HepG2 (cell line): ENCODE data around the gene CCDC33. TPM values are rescaled to one million over a fixed set of nuclear protein-coding genes. Genes with fewer than 3 reads are reported as not detected.

Experiments used
- FOXK2 ChIP-seq: fragments of 450-650 bp; IDR thresholded peaks from 2 replicates; pipeline ENCODE4 v1.6.1; 2016
- HNRNPL ChIP-seq: fragments of 200-400 bp; formaldehyde crosslinking; IDR thresholded peaks from 2 replicates; pipeline ENCODE4 v1.6.1; 2017; ENCODE audit warnings: mild to moderate bottlenecking, low read depth, low read length
- LCORL ChIP-seq, 2 experiments: fragments of 450-650 bp in 1 of 2; sonication (generic) in 1 of 2; formaldehyde crosslinking in 1 of 2; IDR thresholded peaks; 2 replicates each; pipeline versions ENCODE4 v1.5.0 to v1.6.1; 2017 to 2020; ENCODE audit warnings: antibody characterized with exemption in 1 of 2, missing genetic modification reagents in 1 of 2
- NFE2L1 ChIP-seq: sonication (generic); formaldehyde crosslinking; IDR thresholded peaks from 2 replicates; pipeline ENCODE4 v1.4.0; 2020; ENCODE audit warnings: missing genetic modification reagents, mild to moderate bottlenecking, borderline replicate concordance
- NFE2L2 ChIP-seq: fragments of 150-350 bp; IDR thresholded peaks from 2 replicates; pipeline ENCODE4 v1.6.1; 2014; ENCODE audit warnings: low read length
- RFX1 ChIP-seq: fragments of 450-650 bp; IDR thresholded peaks from 2 replicates; pipeline ENCODE4 v1.6.1; 2017
- SOX6 ChIP-seq, 2 experiments: fragments of 450-650 bp in 1 of 2; sonication (generic) in 1 of 2; formaldehyde crosslinking in 1 of 2; IDR thresholded peaks; 2 replicates each; pipeline versions ENCODE4 v1.4.0 to v1.6.1; 2017 to 2020; ENCODE audit warnings: antibody characterized with exemption in 1 of 2, mild to moderate bottlenecking in 1 of 2, missing genetic modification reagents in 1 of 2
- TMF1 ChIP-seq: sonication (generic); formaldehyde crosslinking; IDR thresholded peaks from 2 replicates; pipeline ENCODE4 v1.8.1; 2022; ENCODE audit warnings: low read depth, missing genetic modification reagents
- U2AF2 ChIP-seq: fragments of 200-400 bp; formaldehyde crosslinking; IDR thresholded peaks from 2 replicates; pipeline ENCODE4 v1.6.1; 2017; ENCODE audit warnings: low read depth, mild to moderate bottlenecking, low read length
- ZBTB42 ChIP-seq: sonication (generic); formaldehyde crosslinking; IDR thresholded peaks from 2 replicates; pipeline ENCODE4 v1.5.0; 2020; ENCODE audit warnings: mild to moderate bottlenecking, missing genetic modification reagents
- ZNF180 ChIP-seq: sonication (generic); formaldehyde crosslinking; IDR thresholded peaks from 2 replicates; pipeline ENCODE4 v1.4.0; 2020; ENCODE audit warnings: low read depth, missing genetic modification reagents, borderline replicate concordance
- ZNF709 ChIP-seq: sonication (generic); formaldehyde crosslinking; IDR thresholded peaks from 2 replicates; pipeline ENCODE4 v1.5.0; 2020; ENCODE audit warnings: mild to moderate bottlenecking, missing genetic modification reagents
- polyA plus RNA-seq, 8 experiments: library from polyadenylated mRNA; depleted of rRNA in 3 of 8; stranded (reverse) in 7 of 8; unstranded in 1 of 8; fragments of >200 nt; fragmentation: Illumina TruSeq in 4 of 8; extraction: Trizol in 4 of 8; gene quantifications; 2 replicates each; pipeline versions ENCODE4 v1.2.1 to v1.2.3, GENCODE V29; 2011 to 2016; ENCODE audit warnings: low read depth in 4 of 8, missing spikeins in 1 of 8, mixed read lengths in 1 of 8; ENCODE audit not compliant: insufficient read depth in 1 of 8
- total RNA-seq, 5 experiments: library from RNA; depleted of rRNA; stranded (reverse); fragments of >200 nt; fragmentation: Illumina TruSeq; extraction: Trizol; gene quantifications; 2 replicates each; pipeline ENCODE4 v1.2.3, GENCODE V29; 2016; ENCODE audit warnings: low read depth in 1 of 5
- TF ChIP-seq, protein P1 (sequence below): sonication (generic); formaldehyde crosslinking; IDR thresholded peaks from 2 replicates; pipeline ENCODE4 v1.4.0; 2020; ENCODE audit warnings: missing genetic modification reagents
- TF ChIP-seq, protein P2 (sequence below): sonication (generic); formaldehyde crosslinking; IDR thresholded peaks from 2 replicates; pipeline ENCODE4 v1.5.0; 2020; ENCODE audit warnings: missing genetic modification reagents, mild to moderate bottlenecking, borderline replicate concordance
- TF ChIP-seq, protein P3 (sequence below): sonication (generic); formaldehyde crosslinking; IDR thresholded peaks from 2 replicates; pipeline ENCODE4 v1.4.0; 2020; ENCODE audit warnings: low read depth, mild to moderate bottlenecking, missing genetic modification reagents
- TF ChIP-seq, protein P4 (sequence below): sonication (generic); formaldehyde crosslinking; IDR thresholded peaks from 2 replicates; pipeline ENCODE4 v1.5.1; 2020; ENCODE audit warnings: mild to moderate bottlenecking, missing genetic modification reagents
- TF ChIP-seq, protein P5 (sequence below): IDR thresholded peaks from 2 replicates; pipeline ENCODE4 v1.6.1; 2012; ENCODE audit warnings: inconsistent platforms

Gene CCDC33
- total and polyA plus RNA-seq, 2 of the 13 experiments (the other 11 are each of a cell fraction or from before 2014, with no cell fraction given), result 0.30 TPM; not detected in 1

DNA sequence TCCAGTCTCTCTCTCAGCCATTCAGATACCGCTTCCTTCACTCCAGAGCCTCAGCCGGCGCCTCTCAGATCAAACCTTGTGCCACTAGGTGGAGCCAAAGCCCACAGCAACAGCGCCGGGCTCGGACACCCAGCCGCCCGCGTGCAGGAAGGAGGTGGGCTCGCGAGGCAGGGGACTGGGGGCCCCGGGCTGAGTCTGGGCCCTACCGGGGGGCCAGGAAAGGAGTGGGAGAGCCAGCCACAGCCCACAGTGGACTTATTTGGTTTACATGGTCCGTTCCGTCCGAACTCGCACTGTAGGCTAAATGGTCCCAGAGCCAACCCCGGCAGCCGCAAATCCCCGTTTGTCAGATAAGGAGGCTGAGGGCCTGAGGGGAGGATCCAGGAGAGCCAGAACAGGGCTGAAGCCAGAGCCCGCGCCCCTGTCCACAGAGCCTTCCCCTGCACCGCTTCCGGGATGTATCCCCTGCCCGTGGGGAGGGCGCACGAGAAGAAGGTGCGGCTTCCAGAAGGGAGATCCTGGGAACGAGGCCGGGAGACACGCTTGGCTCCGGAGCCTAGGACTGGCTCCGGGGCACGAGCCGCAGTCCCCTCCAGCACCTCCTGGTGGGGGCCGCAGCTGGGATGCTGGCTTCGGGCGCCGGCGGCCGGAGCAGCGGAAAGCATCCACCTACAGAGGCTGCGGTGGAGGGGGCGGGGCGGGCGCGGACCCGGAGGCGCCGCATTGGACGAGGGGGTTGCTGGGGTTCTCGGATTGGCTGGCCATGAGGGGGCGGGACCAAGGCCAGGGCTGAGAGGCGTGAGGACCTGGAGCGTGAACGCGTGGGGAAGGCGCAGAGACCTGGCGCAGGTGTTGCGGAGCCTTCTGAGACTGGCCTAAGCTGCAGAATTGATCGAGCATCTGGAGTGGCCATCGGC is 137.9 kb downstream of the CCDC33 start (continued):
- TF ChIP-seq, protein P1, sequence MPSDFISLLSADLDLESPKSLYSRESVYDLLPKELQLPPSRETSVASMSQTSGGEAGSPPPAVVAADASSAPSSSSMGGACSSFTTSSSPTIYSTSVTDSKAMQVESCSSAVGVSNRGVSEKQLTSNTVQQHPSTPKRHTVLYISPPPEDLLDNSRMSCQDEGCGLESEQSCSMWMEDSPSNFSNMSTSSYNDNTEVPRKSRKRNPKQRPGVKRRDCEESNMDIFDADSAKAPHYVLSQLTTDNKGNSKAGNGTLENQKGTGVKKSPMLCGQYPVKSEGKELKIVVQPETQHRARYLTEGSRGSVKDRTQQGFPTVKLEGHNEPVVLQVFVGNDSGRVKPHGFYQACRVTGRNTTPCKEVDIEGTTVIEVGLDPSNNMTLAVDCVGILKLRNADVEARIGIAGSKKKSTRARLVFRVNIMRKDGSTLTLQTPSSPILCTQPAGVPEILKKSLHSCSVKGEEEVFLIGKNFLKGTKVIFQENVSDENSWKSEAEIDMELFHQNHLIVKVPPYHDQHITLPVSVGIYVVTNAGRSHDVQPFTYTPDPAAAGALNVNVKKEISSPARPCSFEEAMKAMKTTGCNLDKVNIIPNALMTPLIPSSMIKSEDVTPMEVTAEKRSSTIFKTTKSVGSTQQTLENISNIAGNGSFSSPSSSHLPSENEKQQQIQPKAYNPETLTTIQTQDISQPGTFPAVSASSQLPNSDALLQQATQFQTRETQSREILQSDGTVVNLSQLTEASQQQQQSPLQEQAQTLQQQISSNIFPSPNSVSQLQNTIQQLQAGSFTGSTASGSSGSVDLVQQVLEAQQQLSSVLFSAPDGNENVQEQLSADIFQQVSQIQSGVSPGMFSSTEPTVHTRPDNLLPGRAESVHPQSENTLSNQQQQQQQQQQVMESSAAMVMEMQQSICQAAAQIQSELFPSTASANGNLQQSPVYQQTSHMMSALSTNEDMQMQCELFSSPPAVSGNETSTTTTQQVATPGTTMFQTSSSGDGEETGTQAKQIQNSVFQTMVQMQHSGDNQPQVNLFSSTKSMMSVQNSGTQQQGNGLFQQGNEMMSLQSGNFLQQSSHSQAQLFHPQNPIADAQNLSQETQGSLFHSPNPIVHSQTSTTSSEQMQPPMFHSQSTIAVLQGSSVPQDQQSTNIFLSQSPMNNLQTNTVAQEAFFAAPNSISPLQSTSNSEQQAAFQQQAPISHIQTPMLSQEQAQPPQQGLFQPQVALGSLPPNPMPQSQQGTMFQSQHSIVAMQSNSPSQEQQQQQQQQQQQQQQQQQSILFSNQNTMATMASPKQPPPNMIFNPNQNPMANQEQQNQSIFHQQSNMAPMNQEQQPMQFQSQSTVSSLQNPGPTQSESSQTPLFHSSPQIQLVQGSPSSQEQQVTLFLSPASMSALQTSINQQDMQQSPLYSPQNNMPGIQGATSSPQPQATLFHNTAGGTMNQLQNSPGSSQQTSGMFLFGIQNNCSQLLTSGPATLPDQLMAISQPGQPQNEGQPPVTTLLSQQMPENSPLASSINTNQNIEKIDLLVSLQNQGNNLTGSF (CRISPR knock-in tag), result no peak
- TF ChIP-seq ZNF709 (CRISPR knock-in tag) (peak; percentile 90), U2AF2 (no peak), RFX1 (no peak), FOXK2 (no peak), HNRNPL (0 out of 2 replicates have a peak, but pooled peaks have one; percentile 12), TMF1 (CRISPR knock-in tag) (peak; percentile 56; the same call in 1 of the 2 replicates), NFE2L1 (no peak), ZBTB42 (CRISPR knock-in tag) (no peak), NFE2L2 (no peak), SOX6 (IDR thresholded peaks at IDR 0.05) (no peak), SOX6 (CRISPR knock-in tag; IDR thresholded peaks at IDR 0.05) (no peak; the same call in 1 of the 2 replicates), LCORL (IDR thresholded peaks at IDR 0.05) (no peak), LCORL (CRISPR knock-in tag; IDR thresholded peaks at IDR 0.05) (no peak), ZNF180 (CRISPR knock-in tag) (no peak)
- TF ChIP-seq, protein P2, sequence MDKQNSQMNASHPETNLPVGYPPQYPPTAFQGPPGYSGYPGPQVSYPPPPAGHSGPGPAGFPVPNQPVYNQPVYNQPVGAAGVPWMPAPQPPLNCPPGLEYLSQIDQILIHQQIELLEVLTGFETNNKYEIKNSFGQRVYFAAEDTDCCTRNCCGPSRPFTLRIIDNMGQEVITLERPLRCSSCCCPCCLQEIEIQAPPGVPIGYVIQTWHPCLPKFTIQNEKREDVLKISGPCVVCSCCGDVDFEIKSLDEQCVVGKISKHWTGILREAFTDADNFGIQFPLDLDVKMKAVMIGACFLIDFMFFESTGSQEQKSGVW (CRISPR knock-in tag), result no peak
- TF ChIP-seq, protein P3, sequence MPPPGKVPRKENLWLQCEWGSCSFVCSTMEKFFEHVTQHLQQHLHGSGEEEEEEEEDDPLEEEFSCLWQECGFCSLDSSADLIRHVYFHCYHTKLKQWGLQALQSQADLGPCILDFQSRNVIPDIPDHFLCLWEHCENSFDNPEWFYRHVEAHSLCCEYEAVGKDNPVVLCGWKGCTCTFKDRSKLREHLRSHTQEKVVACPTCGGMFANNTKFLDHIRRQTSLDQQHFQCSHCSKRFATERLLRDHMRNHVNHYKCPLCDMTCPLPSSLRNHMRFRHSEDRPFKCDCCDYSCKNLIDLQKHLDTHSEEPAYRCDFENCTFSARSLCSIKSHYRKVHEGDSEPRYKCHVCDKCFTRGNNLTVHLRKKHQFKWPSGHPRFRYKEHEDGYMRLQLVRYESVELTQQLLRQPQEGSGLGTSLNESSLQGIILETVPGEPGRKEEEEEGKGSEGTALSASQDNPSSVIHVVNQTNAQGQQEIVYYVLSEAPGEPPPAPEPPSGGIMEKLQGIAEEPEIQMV (CRISPR knock-in tag), result no peak
- TF ChIP-seq, protein P4, sequence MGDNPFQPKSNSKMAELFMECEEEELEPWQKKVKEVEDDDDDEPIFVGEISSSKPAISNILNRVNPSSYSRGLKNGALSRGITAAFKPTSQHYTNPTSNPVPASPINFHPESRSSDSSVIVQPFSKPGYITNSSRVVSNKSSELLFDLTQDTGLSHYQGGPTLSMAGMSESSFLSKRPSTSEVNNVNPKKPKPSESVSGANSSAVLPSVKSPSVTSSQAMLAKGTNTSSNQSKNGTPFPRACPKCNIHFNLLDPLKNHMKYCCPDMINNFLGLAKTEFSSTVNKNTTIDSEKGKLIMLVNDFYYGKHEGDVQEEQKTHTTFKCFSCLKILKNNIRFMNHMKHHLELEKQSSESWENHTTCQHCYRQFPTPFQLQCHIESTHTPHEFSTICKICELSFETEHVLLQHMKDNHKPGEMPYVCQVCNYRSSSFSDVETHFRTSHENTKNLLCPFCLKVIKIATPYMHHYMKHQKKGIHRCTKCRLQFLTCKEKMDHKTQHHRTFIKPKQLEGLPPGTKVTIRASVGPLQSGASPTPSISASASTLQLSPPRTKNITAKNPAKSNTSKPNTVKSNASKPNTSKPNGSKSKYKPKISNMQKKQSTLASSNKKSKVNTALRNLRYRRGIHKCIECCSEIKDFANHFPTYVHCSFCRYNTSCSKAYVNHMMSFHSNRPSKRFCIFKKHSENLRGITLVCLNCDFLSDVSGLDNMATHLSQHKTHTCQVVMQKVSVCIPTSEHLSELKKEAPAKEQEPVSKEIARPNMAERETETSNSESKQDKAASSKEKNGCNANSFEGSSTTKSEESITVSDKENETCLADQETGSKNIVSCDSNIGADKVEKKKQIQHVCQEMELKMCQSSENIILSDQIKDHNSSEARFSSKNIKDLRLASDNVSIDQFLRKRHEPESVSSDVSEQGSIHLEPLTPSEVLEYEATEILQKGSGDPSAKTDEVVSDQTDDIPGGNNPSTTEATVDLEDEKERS (CRISPR knock-in tag), result no peak
- TF ChIP-seq, protein P5, sequence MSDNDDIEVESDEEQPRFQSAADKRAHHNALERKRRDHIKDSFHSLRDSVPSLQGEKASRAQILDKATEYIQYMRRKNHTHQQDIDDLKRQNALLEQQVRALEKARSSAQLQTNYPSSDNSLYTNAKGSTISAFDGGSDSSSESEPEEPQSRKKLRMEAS, result peak; percentile 85
